GM18858 (cell line): Measurements from ENCODE around the gene MAN2C1.
"Not testable (repeated sequence)": the region's sequence is repeated elsewhere in the genome, so short reads cannot be mapped to it uniquely, and the experiment has no call there.

ENCODE experiments used
- ATAC-seq: cut with Tn5 transposase; IDR thresholded peaks from one replicate; pipeline ENCODE4 v1.9.1; 2021; ENCODE audit not compliant: unreplicated experiment

Gene MAN2C1

GRCh38 chr15:75313116-75313845, 55.1 kb downstream of the MAN2C1 start:
- no peak for ATAC-seq

GRCh38 chr15:75312548-75312947, 55.9 kb downstream of the MAN2C1 start:
- ATAC-seq = not testable (repeated sequence)

- no peak for ATAC-seq
Observed at GRCh38 chr15:75309711-75310110, 58.7 kb downstream of the MAN2C1 start.

- no peak for ATAC-seq
Observed at GRCh38 chr15:75307778-75308390, 60.5 kb downstream of the MAN2C1 start.

- no peak for ATAC-seq
Observed at GRCh38 chr15:75306188-75306587, 62.2 kb downstream of the MAN2C1 start.
